ENCODE measurements around the gene CNTNAP5. TPM values are rescaled to one million over a fixed set of nuclear protein-coding genes. Genes with fewer than 3 reads are reported as not detected.

Gene CNTNAP5
- total and polyA plus RNA-seq, 5 donors from 2014 or later: not detected

DNA sequence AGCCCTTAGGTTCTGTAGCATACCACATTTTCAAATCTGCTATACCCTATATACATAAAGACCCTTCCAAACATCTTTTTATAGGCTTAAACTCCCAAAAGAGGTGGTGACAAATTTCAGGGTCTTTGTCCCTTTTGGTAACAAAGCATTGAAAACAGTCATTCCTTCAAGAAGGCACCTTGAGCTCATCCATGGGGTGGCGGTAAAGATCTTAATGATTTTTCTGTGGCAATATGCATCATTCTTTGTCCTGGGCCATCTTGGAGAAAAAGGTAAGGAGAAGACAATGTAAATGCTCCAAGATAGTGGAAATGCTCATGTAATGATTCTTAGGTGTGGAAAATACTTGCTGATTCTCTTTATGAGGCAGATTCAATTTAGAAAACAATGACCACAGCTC, 890.5 kb downstream of the CNTNAP5 start:
- no peaks in the 10 kb centered on the region for H3K4me1 Mint-ChIP-seq
- Histone ChIP-seq H3K27me3 (ENCODE audit: control insufficient read depth, insufficient read depth, low read length) (no peaks in the 10 kb centered on the region), H3K4me3 (ENCODE audit: low read depth, low read length) (no peak overlapping the region), H3K27ac (ENCODE audit: insufficient read depth, low read length, poor library complexity, severe bottlenecking) (no peak overlapping the region), H3K4me1 (ENCODE audit: control insufficient read depth, insufficient read depth, low read length, poor library complexity, severe bottlenecking) (no peaks in the 10 kb centered on the region), H3K36me3 (ENCODE audit: control insufficient read depth, insufficient read depth, low read length) (no peaks in the 10 kb centered on the region), H3K9me3 (ENCODE audit: control insufficient read depth in 2 of 2, low read length in 2 of 2) (no peaks in the 10 kb centered on the region)
- H3K27me3 Mint-ChIP-seq: no peaks in the 10 kb centered on the region
- no peak overlapping the region for H3K27ac Mint-ChIP-seq
- ATAC-seq (ENCODE audit: low read depth in 2 of 2) (no peak), DNase-seq (no peak)
- no peak overlapping the region for H3K4me3 Mint-ChIP-seq
- no peaks in the 10 kb centered on the region for H3K36me3 Mint-ChIP-seq
- H3K9me3 Mint-ChIP-seq: peaks cover 0 to 26% (median 8%) of the 10 kb centered on the region in 7 donors

DNA sequence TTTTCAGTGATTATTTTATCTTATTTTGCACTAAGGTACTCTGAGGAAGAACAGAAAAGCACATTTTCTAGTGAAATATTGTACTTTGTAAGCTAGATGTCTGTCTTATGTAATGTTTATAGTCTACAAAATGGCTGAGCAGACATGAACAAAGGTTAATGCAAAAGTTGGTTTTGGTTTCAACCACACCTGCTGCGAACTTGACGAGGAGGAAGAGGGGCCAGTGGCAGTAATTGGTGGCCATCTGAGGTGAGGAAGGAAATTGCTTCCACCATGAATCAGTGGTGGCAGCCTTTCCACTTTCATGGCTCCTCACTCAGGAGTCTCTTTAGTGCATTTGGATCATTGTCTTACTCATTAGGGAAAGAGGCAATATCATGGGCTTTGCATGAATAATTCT, 894.2 kb downstream of the CNTNAP5 start:
- Mint-ChIP-seq H3K4me1 (no peaks in the 10 kb centered on the region), H3K4me3 (no peak overlapping the region), H3K36me3 (no peaks in the 10 kb centered on the region), H3K27ac (no peak overlapping the region), H3K27me3 (no peaks in the 10 kb centered on the region), H3K9me3 (peaks cover 0 to 33% (median 9%) of the 10 kb centered on the region in 7 donors)
- H3K4me3 ChIP-seq (ENCODE audit: low read depth, low read length): no peak overlapping the region
- H3K4me1 ChIP-seq (ENCODE audit: control insufficient read depth, insufficient read depth, low read length, poor library complexity, severe bottlenecking): no peaks in the 10 kb centered on the region
- H3K9me3 ChIP-seq (ENCODE audit: control insufficient read depth in 2 of 2, low read length in 2 of 2): no peaks in the 10 kb centered on the region
- H3K36me3 ChIP-seq (ENCODE audit: control insufficient read depth, insufficient read depth, low read length): no peaks in the 10 kb centered on the region
- H3K27me3 ChIP-seq (ENCODE audit: control insufficient read depth, insufficient read depth, low read length): no peaks in the 10 kb centered on the region
- ATAC-seq (ENCODE audit: low read depth in 2 of 2) (no peak), DNase-seq (no peak)
- no peak overlapping the region for H3K27ac ChIP-seq (ENCODE audit: insufficient read depth, low read length, poor library complexity, severe bottlenecking)

GRCh38 chr2:124920448-124920847, 895.4 kb downstream of the CNTNAP5 start:
- no peaks in the 10 kb centered on the region for H3K27me3 ChIP-seq (ENCODE audit: control insufficient read depth, insufficient read depth, low read length)
- H3K27ac ChIP-seq (ENCODE audit: insufficient read depth, low read length, poor library complexity, severe bottlenecking): no peak overlapping the region
- no peaks in the 10 kb centered on the region for H3K4me1 Mint-ChIP-seq
- no peak overlapping the region for H3K27ac Mint-ChIP-seq
- no peak overlapping the region for H3K4me3 Mint-ChIP-seq
- H3K36me3 Mint-ChIP-seq: no peaks in the 10 kb centered on the region
- no peak overlapping the region for H3K4me3 ChIP-seq (ENCODE audit: low read depth, low read length)
- no peak for ATAC-seq (ENCODE audit: low read depth in 2 of 2)
- no peaks in the 10 kb centered on the region for H3K36me3 ChIP-seq (ENCODE audit: control insufficient read depth, insufficient read depth, low read length)
- no peaks in the 10 kb centered on the region for H3K9me3 ChIP-seq (ENCODE audit: control insufficient read depth in 2 of 2, low read length in 2 of 2)
- H3K9me3 Mint-ChIP-seq: peaks cover 0 to 33% (median 9%) of the 10 kb centered on the region in 7 donors
- DNase-seq: no peak
- no peaks in the 10 kb centered on the region for H3K4me1 ChIP-seq (ENCODE audit: control insufficient read depth, insufficient read depth, low read length, poor library complexity, severe bottlenecking)
- no peaks in the 10 kb centered on the region for H3K27me3 Mint-ChIP-seq

DNA sequence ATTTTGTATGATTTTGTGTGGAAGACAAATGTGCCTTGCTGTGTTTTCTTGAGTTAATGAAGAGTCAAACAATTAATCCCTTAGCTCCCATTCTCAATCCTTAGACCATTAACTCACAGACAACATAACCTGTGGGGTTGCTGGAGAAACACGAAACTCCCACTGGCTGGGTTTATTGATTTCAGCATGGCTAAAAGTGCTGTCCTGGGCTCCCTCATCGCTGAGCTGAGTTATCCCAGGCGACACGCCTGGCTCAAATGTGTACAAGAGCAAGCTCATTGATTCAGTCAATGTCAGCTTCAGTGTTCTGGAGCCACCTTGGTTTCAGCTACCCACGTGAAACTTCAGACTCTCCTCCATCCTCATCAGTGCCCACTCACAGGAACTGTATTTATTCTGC, 896.1 kb downstream of the CNTNAP5 start:
- DNase-seq (no peak), ATAC-seq (ENCODE audit: low read depth in 2 of 2) (no peak)
- H3K9me3 Mint-ChIP-seq: peaks cover 0 to 33% (median 9%) of the 10 kb centered on the region in 7 donors
- no peak overlapping the region for H3K27ac Mint-ChIP-seq
- H3K36me3 Mint-ChIP-seq: no peaks in the 10 kb centered on the region
- Histone ChIP-seq H3K27me3 (ENCODE audit: control insufficient read depth, insufficient read depth, low read length) (no peaks in the 10 kb centered on the region), H3K27ac (ENCODE audit: insufficient read depth, low read length, poor library complexity, severe bottlenecking) (no peak overlapping the region), H3K36me3 (ENCODE audit: control insufficient read depth, insufficient read depth, low read length) (no peaks in the 10 kb centered on the region), H3K4me3 (ENCODE audit: low read depth, low read length) (no peak overlapping the region), H3K4me1 (ENCODE audit: control insufficient read depth, insufficient read depth, low read length, poor library complexity, severe bottlenecking) (no peaks in the 10 kb centered on the region), H3K9me3 (ENCODE audit: control insufficient read depth in 2 of 2, low read length in 2 of 2) (no peaks in the 10 kb centered on the region)
- H3K27me3 Mint-ChIP-seq: no peaks in the 10 kb centered on the region
- no peaks in the 10 kb centered on the region for H3K4me1 Mint-ChIP-seq
- no peak overlapping the region for H3K4me3 Mint-ChIP-seq

DNA sequence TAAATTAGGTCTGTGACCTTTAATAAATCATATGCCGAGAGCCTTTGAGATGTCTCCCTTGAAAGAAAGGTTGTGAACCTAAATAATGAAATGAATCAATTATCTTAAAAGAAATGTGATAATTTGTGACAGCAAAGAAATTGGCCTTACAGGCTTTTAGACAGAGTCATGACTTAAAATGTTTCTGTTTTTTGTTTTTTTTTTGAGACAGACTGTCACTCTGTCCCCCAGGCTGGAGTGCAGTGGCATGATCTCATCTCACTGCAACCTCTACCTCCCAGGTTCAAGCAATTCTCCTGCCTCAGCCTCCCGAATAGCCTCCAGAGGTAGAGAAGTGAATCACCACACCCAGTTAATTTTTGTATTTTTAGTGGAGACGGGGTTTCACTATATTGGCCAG, 898.0 kb downstream of the CNTNAP5 start:
- Mint-ChIP-seq H3K4me1 (no peaks in the 10 kb centered on the region), H3K27ac (no peak overlapping the region), H3K4me3 (no peak overlapping the region), H3K36me3 (no peaks in the 10 kb centered on the region), H3K27me3 (no peaks in the 10 kb centered on the region), H3K9me3 (peaks cover 0 to 24% (median 11%) of the 10 kb centered on the region in 7 donors)
- no peak for DNase-seq
- Histone ChIP-seq H3K27me3 (ENCODE audit: control insufficient read depth, insufficient read depth, low read length) (no peaks in the 10 kb centered on the region), H3K4me1 (ENCODE audit: control insufficient read depth, insufficient read depth, low read length, poor library complexity, severe bottlenecking) (no peaks in the 10 kb centered on the region), H3K27ac (ENCODE audit: insufficient read depth, low read length, poor library complexity, severe bottlenecking) (no peak overlapping the region), H3K36me3 (ENCODE audit: control insufficient read depth, insufficient read depth, low read length) (no peaks in the 10 kb centered on the region), H3K9me3 (ENCODE audit: control insufficient read depth in 2 of 2, low read length in 2 of 2) (no peaks in the 10 kb centered on the region), H3K4me3 (ENCODE audit: low read depth, low read length) (no peak overlapping the region)
- ATAC-seq (ENCODE audit: low read depth in 2 of 2): no peak

- Histone ChIP-seq H3K4me3 (ENCODE audit: low read depth, low read length) (no peak overlapping the region), H3K36me3 (ENCODE audit: control insufficient read depth, insufficient read depth, low read length) (no peaks in the 10 kb centered on the region), H3K9me3 (ENCODE audit: control insufficient read depth in 2 of 2, low read length in 2 of 2) (peaks cover 3 to 5% of the 10 kb centered on the region in 2 experiments), H3K4me1 (ENCODE audit: control insufficient read depth, insufficient read depth, low read length, poor library complexity, severe bottlenecking) (no peaks in the 10 kb centered on the region), H3K27me3 (ENCODE audit: control insufficient read depth, insufficient read depth, low read length) (no peaks in the 10 kb centered on the region), H3K27ac (ENCODE audit: insufficient read depth, low read length, poor library complexity, severe bottlenecking) (no peak overlapping the region)
- Mint-ChIP-seq H3K27ac (no peak overlapping the region), H3K4me1 (no peaks in the 10 kb centered on the region), H3K9me3 (peaks cover 1 to 30% (median 4%) of the 10 kb centered on the region in 7 donors), H3K36me3 (no peaks in the 10 kb centered on the region), H3K27me3 (no peaks in the 10 kb centered on the region), H3K4me3 (no peak overlapping the region)
- ATAC-seq (ENCODE audit: low read depth in 2 of 2): no peak
- no peak for DNase-seq
Observed at GRCh38 chr2:124933883-124934282, 908.8 kb downstream of the CNTNAP5 start.

GRCh38 chr2:124953921-124954320, 928.8 kb downstream of the CNTNAP5 start:
- H3K4me1 Mint-ChIP-seq: no peaks in the 10 kb centered on the region
- no peaks in the 10 kb centered on the region for H3K36me3 Mint-ChIP-seq

GRCh38 chr2:124959581-124959980, 934.5 kb downstream of the CNTNAP5 start:
- H3K36me3 Mint-ChIP-seq: no peaks in the 10 kb centered on the region
- no peaks in the 10 kb centered on the region for H3K27me3 ChIP-seq (ENCODE audit: control insufficient read depth, insufficient read depth, low read length)
- peaks cover 0 to 22% (median 3%) of the 10 kb centered on the region in 7 donors for H3K9me3 Mint-ChIP-seq
- no peak overlapping the region for H3K4me3 Mint-ChIP-seq
- no peaks in the 10 kb centered on the region for H3K4me1 ChIP-seq (ENCODE audit: control insufficient read depth, insufficient read depth, low read length, poor library complexity, severe bottlenecking)
- ATAC-seq (ENCODE audit: low read depth in 2 of 2) (no peak), DNase-seq (no peak)
- H3K27ac ChIP-seq (ENCODE audit: insufficient read depth, low read length, poor library complexity, severe bottlenecking): no peak overlapping the region
- no peak overlapping the region for H3K4me3 ChIP-seq (ENCODE audit: low read depth, low read length)
- no peaks in the 10 kb centered on the region for H3K27me3 Mint-ChIP-seq
- H3K4me1 Mint-ChIP-seq: no peaks in the 10 kb centered on the region
- H3K9me3 ChIP-seq (ENCODE audit: control insufficient read depth in 2 of 2, low read length in 2 of 2): no peaks in the 10 kb centered on the region
- no peak overlapping the region for H3K27ac Mint-ChIP-seq
- H3K36me3 ChIP-seq (ENCODE audit: control insufficient read depth, insufficient read depth, low read length): no peaks in the 10 kb centered on the region

More at GRCh38 chr2:124953921-124954320, 928.8 kb downstream of the CNTNAP5 start:
- Histone ChIP-seq H3K27me3 (ENCODE audit: control insufficient read depth, insufficient read depth, low read length) (no peaks in the 10 kb centered on the region), H3K27ac (ENCODE audit: insufficient read depth, low read length, poor library complexity, severe bottlenecking) (no peak overlapping the region), H3K4me1 (ENCODE audit: control insufficient read depth, insufficient read depth, low read length, poor library complexity, severe bottlenecking) (no peaks in the 10 kb centered on the region), H3K9me3 (ENCODE audit: control insufficient read depth in 2 of 2, low read length in 2 of 2) (peaks cover 0 to 3% of the 10 kb centered on the region in 2 experiments), H3K4me3 (ENCODE audit: low read depth, low read length) (no peak overlapping the region), H3K36me3 (ENCODE audit: control insufficient read depth, insufficient read depth, low read length) (no peaks in the 10 kb centered on the region)
- H3K4me3 Mint-ChIP-seq: no peak overlapping the region
- peaks cover 5 to 34% (median 6%) of the 10 kb centered on the region in 7 donors for H3K9me3 Mint-ChIP-seq
- H3K27ac Mint-ChIP-seq: no peak overlapping the region
- ATAC-seq (ENCODE audit: low read depth in 2 of 2) (no peak), DNase-seq (no peak)
- H3K27me3 Mint-ChIP-seq: no peaks in the 10 kb centered on the region

Measured in CD4-positive, CD25-positive, alpha-beta regulatory T cell (primary cell).